Activated T-cell treated with anti-CD3 and anti-CD28 coated beads for 1 hour (primary cell): ENCODE measurements around the gene CD248.
A peak's percentile ranks its signal among the peaks of the same experiment; 100 is the strongest.
"Not testable (repeated sequence)": the region's sequence is repeated elsewhere in the genome, so short reads cannot be mapped to it uniquely, and the experiment has no call there.

ENCODE experiments used
- DNase-seq: peaks from one replicate; pipeline ENCODE4 v3.0.0-alpha.2; 2020; ENCODE audit warnings: low read depth

CD248 gene

DNA sequence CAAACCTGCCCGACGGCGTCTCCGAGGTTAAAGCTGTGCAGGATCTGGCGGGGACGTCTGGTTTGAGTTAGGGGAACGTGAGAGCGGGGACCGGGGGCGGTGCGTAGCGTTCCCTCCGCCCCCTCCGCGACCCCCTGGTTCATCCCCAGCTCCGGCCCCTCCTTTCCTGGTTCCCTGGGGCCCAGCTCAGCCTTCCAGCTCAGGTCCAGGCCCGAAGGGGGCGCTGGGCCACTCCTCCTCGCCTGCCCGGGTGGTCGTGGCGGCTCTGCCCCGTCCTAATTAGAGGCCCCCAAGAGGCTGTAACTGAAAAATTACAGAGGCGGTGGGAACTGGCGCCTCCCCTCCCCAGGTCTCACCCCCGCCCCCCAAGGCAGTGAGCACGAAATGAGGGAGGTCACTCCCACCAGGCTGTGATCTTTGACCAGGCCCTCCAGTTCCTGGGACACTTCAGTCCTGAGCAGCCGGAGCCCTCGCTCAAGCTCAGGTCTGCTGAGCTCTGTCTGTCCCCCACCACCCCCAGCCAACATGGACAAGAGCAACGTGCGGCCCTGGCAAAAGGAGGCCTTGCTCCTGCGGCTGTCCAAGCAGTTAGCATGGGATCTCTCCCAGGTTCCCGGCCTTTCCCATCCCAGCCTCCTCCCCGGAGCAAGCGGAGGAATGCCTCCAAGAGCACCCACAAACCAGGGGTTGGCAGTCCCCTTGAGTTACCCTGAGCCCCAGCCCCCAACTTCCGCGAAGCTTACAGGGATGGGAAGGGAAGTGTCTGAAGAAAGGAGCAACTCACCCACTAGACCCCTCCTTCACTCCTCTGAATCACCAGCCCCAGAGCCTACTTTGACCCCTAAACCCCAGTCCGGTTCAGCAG lies 3.3 kb downstream of the CD248 start:
- DNase-seq, result no peak

DNA sequence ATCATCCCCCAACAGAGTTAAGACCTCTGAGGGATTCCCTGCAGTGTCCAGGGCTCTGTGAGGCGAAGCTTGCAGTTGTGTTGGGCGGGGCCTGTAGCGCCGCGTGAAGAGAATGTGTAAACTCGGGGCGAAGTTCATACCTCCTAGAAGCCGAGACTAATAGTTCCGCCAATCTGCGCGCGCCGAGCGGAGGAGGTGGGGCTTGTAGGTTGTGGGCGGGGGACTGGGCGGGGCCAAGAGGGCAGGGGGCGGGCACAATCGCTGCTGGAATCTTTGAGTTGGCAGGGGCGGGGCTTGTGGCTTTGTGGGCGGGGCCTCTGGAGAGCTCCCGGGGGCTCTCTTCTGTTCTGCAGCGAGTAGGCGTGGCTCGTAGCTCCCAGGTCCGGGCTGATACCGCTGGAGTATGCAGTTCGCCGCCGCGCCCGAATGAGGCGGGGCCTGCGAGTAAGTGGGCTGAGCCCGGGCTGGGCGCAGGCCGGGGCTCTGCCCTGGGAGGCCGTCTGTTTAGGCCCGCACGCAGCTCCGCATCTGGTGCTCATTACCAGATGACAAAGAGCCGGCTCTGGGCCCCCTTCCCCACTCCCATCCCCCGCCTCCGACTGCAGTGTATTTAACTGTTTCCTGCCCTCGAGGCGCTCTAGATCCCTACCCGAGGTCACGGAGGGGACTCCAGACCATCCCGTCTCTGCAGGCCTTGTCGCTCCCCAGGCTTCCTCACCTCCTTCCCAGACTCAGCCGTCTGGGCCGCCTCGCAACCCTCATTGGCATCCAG lies 4.1 kb downstream of the CD248 start:
- DNase-seq, result peak; percentile 99

DNA sequence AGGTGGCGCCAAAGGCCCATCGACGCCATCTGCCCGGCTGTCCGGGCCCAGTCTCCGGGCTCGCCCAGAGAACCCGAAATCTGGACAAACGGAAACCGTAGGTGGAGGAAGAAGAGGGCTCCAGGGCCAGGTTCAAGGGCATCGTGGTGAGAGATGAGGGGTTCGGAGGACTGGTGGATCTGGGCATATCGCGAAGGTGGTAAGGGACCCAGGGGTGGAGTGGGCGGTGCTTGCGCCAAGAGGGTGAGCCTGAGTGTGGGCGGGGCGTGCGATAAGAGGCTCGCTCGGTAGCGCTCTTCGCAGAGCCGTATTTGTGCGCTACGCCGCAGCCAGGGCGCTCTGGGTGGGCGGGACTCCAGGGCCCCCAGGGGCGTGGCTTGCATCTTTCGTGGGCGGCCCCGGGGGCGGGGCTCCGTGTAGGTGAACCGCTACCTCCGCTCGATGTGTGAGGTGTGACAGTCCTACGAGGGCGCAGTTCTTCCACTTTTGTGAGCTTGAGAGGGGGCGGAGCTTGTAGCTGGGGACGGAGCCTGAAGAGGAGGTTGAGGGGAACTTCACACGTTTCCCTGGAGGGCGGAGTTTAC lies 4.8 kb downstream of the CD248 start:
- peak; percentile 99 for DNase-seq

DNA sequence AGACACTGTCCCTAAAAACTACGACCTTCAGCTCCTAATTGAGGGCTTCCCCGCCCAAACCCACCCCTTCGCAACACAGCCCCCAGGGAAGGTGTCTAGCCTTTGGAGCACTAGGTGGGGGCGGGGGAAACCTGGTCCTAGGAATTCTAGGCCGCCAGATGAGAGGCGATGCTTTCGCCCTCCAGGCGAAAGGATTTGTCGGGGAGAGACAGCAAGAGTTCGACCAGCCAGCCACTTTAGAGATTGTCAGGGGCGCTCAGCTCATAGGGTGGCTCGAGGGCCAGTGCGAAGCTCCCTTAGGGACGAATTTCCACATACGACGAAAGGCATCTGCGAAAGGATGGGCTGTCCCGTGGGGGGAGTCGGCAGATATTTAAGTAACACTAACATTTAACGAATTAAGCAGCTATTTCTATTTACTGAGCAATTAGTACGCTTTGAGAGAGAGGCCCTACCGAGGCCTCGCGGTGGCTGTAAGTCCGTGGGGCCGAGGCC lies 5.3 kb downstream of the CD248 start:
- DNase-seq, result no peak

DNA sequence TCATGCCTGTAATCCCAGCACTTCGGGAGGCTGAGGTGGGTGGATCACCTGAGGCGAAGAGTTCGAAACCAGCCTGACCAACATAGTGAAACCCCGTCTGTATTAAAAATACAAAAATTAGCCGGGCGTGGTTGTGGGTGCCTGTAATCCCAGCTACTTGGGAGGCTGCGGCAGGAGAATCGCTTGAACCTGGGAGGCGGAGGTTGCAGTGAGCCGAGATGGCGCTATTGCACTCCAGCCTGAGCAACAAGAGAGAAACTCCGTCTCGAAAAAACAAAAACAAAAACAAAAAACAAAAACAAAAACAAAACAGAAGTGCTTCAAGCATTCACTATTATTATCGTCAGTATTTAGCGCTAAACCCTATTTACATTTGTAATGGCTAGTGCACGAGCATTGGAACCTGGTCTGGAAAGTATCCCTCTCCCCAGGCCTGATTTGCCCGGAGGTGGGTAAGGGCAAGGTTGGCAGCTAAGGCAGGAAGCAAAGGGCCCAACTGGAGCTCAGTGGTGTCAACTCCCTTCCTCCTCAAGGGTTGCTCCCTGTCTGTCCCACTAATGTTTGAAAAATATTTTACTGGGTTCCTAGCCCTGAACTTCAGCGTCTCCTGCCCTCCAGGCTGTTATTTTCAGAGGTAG lies 5.9 kb downstream of the CD248 start:
- DNase-seq, result not testable (repeated sequence)

DNA sequence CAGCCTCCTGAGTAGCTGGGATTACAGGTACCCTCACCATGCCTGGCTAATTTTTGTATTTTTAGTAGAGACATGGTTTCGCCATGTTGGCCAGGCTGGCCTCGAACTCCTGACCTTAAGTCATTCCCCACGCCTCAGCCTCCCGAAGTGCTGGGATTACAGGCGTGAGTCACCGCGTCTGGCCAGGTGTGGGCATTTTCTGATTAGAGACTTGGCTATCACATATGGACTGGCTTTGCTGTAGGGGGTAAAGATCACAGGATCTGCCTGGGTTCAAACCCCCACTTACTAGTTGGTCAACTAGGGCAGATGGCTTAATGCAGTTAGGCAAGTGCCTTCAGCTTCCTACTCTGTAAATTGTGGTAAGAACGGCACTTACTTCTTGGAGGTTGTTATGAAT lies 6.5 kb downstream of the CD248 start:
- DNase-seq, result no peak

DNA sequence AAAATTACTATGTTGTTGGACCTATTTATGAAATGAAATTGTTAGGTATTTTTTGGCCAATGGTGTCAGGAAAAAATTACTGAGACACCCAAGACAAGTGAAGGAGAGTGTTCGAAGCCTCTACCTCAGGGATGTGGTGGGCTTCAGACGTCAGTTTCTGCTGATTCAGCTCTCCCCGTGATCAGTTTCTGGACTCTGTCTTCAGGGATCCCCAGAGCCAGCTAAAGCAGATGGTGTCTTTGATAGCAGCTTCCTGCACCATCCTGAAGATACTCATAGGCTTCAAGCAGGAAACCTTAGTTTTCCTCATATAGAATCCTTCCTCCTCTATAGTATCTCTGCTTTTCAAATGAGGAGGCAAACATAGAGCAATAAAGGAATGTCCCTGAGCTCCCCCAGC lies 7.4 kb downstream of the CD248 start:
- DNase-seq, result no peak

DNA sequence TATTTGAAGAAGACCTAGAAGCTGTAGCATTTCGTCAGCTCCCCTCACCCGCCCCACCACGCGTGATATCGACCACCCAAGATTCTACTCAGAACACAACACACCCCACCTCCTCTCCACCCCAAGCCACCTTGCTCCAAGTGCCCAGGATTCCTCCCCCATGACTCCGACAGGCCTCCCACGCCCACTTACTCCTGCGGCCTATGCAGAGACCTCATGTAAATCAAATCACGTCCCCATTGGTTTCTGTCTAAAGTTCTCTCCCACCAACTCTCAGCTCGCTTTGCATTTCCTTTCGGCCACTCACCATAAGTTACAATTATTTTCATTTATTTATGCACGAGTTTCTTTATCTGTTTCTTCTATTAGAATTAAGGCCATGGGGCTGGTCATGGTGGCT lies 14.2 kb downstream of the CD248 start:
- no peak for DNase-seq

DNA sequence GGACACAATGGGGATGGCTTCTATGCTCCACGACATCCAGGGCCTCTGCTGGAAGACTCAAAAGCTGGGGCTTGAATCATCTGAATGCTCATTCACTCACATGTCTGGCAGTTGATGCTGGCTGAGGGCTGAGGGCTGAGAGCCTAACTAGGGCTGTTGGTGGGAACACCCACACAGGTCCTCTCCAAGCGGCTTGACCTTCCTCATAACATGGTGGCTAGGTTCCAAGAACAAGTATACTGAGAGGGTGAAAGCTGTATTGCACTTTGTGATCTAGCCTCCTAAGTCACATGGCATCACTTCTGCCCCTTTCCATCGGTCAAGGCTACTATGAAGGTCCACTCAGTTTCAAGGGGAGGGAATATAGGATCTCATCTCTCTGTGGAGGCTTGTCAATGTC lies 17.7 kb downstream of the CD248 start:
- DNase-seq, result no peak

DNA sequence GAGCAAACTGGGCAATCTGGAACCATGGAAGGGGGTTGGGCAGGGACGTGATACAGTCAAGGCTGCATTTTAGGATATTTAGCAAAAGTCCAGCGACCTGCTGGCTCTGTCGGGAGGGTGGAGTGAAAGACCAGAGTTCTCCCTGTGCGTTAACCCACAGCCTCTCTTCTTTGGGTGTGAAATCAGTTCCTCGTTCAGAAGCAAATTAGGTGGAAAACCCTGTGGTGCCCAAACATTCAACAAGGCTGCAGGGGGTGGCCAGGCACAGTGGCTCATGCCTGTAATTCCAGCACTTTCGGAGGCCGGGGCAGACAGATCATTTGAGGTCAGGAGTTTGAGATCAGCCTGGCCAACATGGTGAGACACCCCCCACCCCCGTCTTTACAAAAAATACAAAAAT lies 19.2 kb downstream of the CD248 start:
- no peak for DNase-seq

DNA sequence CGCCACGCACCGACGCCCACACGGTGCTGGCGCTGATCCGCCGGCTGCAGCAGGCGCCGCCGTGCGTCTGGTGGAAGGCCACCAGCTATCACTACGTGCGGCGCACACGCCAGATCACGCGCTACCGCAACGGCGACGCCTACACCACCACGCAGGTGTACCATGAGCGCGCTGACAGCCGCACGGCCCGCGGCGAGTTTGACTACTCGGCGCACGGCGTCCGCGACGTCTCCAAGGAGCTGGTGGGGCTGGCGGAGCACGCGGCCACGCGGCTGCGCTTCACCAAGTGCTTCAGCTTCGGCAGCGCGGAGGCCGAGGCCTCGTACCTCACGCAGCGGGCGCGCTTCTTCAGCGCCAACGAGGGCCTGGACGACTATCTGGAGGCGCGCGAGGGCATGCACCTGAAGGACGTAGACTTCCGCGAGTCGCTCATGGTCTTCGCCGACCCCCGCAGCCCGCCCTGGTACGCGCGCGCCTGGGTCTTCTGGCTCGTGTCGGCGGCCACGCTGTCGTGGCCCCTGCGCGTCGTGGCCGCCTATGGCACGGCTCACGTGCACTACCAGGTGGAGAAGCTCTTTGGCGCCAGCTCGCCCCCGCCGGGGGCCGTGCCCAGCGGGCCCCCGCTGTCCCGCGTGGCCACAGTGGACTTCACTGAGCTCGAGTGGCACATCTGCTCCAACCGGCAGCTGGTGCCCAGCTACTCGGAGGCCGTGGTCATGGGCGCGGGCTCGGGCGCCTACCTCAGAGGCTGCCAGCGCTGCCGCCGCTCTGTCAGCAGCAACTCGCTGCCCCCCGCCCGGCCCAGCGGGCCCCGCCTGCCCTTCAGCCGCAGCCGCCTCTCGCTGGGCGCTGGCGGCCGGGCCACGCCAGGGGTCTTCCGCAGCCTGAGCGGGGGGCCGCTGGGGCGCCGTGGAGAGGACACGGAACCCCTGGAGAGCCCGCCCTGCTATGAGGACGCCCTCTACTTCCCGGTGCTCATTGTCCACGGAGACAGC lies 21.9 kb downstream of the CD248 start:
- no peak for DNase-seq

DNA sequence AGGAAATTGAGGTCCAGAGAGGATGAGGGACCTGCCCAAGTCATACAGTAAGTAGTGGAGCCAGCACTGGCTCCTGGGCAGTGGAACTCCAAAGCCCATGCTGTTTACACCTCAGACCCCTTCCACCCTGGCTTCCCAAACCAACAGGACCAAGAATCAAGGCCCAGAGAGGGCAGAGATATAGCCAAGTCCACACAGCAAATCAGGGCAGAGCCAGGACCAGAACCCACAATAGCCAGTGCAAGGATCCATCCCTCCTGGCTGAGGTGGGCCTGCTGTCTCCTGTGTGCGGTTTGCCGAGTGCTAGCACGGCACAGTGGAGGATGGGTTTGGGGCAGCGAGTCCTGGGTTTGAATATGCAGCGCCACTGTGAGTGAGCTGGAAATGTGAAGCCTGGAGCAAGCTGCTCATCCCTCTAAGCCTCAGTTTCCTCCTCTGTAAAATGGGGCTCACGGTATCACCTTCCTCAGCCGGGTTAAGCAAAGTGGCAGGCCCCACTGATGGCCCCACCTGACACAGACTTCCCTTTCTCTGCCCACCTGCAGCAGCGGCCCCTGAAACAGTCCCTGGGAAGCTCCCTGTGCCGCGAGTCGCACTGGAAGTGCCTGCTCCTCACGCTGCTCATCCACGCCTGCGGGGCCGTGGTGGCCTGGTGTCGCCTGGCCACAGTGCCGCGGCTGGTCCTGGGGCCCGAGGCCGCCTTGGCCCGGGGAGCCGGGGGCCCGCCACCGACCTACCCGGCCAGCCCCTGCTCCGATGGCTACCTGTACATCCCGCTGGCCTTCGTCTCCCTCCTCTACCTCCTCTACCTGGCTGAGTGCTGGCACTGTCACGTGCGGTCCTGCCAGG lies 22.8 kb downstream of the CD248 start:
- no peak for DNase-seq

DNA sequence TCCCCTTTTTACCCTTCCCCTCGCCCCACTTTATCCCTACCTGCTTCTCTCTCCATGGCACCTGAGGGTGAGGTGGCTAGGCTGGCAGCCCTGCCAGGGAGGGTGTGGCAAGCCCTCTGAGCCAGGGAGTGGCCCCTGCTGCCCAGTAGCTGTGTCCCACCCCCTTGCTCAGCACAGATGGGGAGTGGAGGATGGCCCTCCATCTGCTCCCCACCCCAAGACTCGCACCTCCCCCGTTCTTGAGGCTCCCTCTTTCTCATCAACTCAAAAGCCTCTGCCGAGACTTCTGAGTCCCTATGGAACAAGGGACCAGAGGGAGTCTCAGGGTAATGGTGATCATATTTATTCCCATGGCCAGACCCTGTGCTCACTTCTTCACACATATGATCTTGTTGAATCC lies 23.5 kb downstream of the CD248 start:
- DNase-seq, result no peak

DNA sequence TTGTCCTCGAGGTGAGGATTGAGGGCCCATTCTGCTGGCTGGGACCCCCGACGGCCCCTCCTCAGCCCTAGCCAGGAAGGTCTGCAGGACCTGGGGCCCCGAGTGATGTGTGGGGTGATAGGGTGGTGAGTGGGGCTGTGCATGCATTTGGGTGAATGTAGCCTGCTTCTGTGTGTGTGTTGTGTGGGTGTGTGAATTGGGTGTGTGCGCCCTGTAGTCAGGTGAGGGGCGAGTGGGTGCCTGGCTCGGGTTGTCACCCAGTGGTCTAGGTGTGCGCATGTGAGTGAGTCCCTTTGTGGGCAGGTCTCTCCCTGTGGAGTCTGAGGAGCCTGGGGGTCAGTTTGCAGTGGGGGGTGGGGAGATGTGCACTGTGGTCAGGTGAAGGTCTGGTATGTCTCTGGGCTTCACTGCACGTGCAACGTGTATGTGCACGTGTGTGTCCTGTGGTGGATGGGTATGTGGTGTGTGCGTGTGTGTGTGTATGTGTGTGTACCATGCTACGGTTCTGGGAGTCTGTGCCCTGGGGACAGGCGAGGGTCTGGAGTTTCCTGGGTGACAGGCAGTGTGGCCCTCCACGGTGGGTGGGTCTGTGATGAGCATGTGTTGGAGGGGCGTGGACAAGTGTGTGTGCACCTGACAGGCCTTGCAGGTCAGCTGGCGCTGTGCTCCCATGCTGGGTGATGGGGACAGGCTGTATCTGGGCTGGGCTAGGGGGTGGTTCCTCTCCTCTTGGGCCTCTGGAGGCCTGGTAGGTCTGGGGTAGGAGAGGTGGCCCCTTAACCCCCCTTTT lies 24.1 kb downstream of the CD248 start:
- no peak for DNase-seq

DNA sequence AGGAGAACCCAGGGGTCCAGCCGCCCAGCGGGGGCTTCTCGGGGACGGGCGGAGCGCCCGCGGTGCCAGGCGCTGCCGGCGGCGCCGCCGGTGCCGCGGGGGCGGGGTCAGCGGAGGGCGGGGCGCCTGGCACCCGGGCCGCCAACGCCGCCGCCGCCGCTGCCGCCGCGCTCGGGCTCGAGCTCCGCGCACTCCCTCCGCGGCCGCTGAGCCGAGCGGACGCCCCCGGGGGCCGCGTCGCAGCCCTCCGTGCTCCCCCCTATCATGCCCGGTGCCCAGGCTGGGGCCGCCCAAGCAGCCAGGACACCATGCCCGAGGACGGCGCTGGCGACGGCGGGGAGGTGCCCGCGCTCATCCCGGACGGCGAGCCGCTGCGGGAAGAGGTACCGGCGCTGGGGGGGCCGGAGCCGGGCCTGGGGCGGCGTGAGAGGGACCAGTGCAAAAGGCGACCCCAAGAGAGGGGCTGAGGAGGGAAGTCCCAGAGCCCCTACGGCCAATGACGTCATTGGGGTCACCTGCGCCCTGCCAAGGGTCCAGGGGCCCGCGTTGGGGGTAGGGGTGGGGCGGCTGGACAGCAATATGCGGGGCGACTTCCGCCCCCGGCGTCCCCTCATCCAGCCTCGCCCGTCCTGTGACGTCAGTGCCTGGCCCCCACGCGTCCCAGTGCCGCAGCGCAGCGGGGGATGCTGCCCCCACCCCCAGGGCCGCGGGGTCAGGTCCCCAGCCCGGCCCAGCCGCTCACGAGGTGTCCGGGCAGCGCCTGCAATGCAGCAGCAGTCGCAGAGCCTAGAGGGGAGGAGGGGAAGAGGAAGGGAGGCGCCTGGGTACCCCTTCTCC lies 24.9 kb downstream of the CD248 start, which contains the start of gene TMEM151A:
TMEM151A (plus strand) TSS at position 189 of the 837 bp plus-strand sequence; CDS start at position 309, 120 bp downstream.
- DNase-seq, result no peak

DNA sequence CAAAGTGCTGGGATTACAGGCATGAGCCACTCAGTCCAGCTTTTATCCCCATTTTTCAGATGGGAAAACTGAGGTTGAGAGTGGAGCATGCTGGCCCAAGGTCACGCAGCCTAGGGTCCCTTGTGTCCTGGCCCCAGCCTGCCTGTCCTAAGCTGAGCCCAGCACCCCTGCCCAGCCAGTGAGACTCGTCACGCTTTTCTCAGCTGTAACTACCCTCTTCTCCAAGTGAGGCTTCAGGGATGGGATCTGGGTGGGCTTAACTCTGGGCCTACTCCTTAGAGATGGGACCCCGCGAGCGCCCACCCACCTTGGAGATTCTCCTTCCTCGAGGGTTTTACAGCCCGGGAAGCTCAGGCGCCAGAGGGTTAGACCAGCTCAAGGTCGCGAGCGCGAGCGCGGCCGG lies 25.5 kb downstream of the CD248 start:
- no peak for DNase-seq

DNA sequence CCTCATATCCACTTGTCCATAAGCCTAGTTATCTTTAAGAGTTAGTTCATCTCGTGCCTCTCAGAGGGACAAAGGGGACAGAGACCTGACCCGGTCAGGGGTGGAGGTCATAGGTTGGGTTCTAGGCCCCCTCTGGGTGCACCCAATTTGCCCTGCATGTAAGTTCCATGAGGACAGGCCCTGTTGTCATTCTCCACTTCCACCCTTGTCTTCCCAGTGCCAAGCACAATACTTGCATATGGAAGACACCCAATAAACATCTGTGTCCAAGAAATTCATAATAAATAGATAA lies 26.6 kb downstream of the CD248 start:
- DNase-seq, result no peak

DNA sequence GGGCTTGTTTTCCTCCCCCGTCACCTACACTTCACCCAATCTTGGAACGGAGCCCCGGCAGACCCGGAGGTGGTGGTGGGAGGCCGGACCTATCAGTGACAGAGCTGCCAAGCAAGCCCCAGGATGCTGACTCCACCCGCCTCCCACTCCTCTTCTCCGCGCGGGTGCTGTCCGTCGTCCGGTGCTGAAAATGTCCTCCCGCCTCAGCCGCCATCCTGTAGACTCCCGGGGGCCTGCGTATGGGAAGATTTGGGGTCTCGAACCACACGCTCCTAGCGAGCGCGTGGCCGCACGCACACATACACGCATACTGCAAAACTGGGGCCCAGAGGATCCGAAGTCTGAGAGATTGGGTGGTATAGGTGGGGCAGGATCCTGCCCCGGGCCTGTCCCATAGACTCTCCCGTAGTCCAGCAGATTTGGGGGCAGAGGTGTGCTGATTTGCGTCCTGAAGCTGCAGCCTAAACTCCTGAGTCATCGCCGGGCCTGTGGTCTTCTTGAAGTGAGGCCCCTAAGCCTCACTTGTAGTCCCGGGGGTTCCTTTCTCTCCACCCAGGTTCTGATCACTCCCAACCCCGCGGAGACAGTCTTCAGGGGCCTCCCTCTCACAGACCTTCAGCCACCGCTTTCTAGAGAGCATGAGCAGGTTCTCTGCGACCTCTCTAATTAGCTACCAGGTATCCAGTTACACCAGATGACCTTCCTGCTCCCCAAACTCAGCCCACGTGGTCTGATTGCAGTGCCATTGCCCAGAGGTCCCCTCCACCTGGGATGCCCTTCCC lies 27.1 kb downstream of the CD248 start:
- peak; percentile 60 for DNase-seq
